GM18507 (cell line): ENCODE results near the gene PTGER2.

Experiments used
- DNase-seq: peaks from one replicate; pipeline ENCODE4 v3.0.0; 2011; ENCODE audit warnings: low read depth; ENCODE audit not compliant: insufficient read length; ENCODE audit errors: extremely low spot score
- FAIRE-seq: peaks from 2 replicates; lab custom pipeline; 2011; peaks lifted over from hg19 to GRCh38; lab: Jason Lieb, UNC

Gene PTGER2

GRCh38 chr14:52313903-52314594 lies at the start of gene PTGER2:
Gene PTGER2, plus strand, starts transcription at chr14:52314312. Its CDS starts 237 bp downstream, at chr14:52314549.
- FAIRE-seq (peak; percentile 33), DNase-seq (peak; percentile 30)

- FAIRE-seq = peak; percentile 75
- no peak for DNase-seq
These were observed 48.9 kb upstream of the PTGER2 start for GRCh38 chr14:52265253-52265652.

- no peak for FAIRE-seq
- DNase-seq = no peak
These were observed 47.9 kb upstream of the PTGER2 start for GRCh38 chr14:52266179-52266578.

GRCh38 chr14:52266782-52267181 lies 47.3 kb upstream of the PTGER2 start:
- no peak for FAIRE-seq
- DNase-seq = no peak

- DNase-seq = no peak
- no peak for FAIRE-seq
These were observed 46.4 kb upstream of the PTGER2 start, which contains the start of gene PTGDR for GRCh38 chr14:52267501-52268278. Gene PTGDR, plus strand, starts transcription at chr14:52267698. Its CDS starts 117 bp downstream, at chr14:52267815.

- FAIRE-seq (no peak), DNase-seq (no peak)
These were observed 45.6 kb upstream of the PTGER2 start for GRCh38 chr14:52268279-52269061.

- no peak for FAIRE-seq
These were observed 45.0 kb upstream of the PTGER2 start for GRCh38 chr14:52269100-52269499.

GRCh38 chr14:52269982-52270381 lies 44.1 kb upstream of the PTGER2 start:
- DNase-seq = no peak
- no peak for FAIRE-seq

More at GRCh38 chr14:52269100-52269499, 45.0 kb upstream of the PTGER2 start:
- no peak for DNase-seq

GRCh38 chr14:52271538-52271937 lies 42.6 kb upstream of the PTGER2 start:
- DNase-seq = no peak
- no peak for FAIRE-seq

GRCh38 chr14:52272375-52272774 lies 41.7 kb upstream of the PTGER2 start:
- DNase-seq (no peak), FAIRE-seq (peak; percentile 29)

GRCh38 chr14:52275372-52275771 lies 38.7 kb upstream of the PTGER2 start:
- no peak for FAIRE-seq

GRCh38 chr14:52277552-52277951 lies 36.6 kb upstream of the PTGER2 start:
- no peak for DNase-seq
- no peak for FAIRE-seq

More at GRCh38 chr14:52275372-52275771, 38.7 kb upstream of the PTGER2 start:
- no peak for DNase-seq

- DNase-seq (no peak), FAIRE-seq (no peak)
These were observed 34.7 kb upstream of the PTGER2 start for GRCh38 chr14:52279408-52279807.

- no peak for FAIRE-seq
These were observed 31.0 kb upstream of the PTGER2 start for GRCh38 chr14:52283099-52283498.

GRCh38 chr14:52286661-52287649 lies 27.2 kb upstream of the PTGER2 start:
- FAIRE-seq (no peak), DNase-seq (no peak)

More at GRCh38 chr14:52283099-52283498, 31.0 kb upstream of the PTGER2 start:
- DNase-seq = no peak

- no peak for DNase-seq
- FAIRE-seq = no peak
These were observed 17.7 kb upstream of the PTGER2 start for GRCh38 chr14:52296378-52296777.

- DNase-seq = no peak
- FAIRE-seq = no peak
These were observed 15.3 kb upstream of the PTGER2 start for GRCh38 chr14:52298795-52299194.

- FAIRE-seq = peak; percentile 80
- DNase-seq = peak; percentile 20
These were observed 14.3 kb upstream of the PTGER2 start for GRCh38 chr14:52299692-52300278.
